Esophagus squamous epithelium (tissue), 4 donors: Measurements from ENCODE around the gene EXOC3L4.

Experiments
- CTCF ChIP-seq, 6 experiments: fragments of 450-650 bp in 4 of 6; fragments of 200-600 bp in 2 of 6; sonication (generic) in 2 of 6; IDR thresholded peaks; one replicate each; pipeline ENCODE4 v1.5.1; 2016 to 2019; ENCODE audit warnings: antibody characterized with exemption in 6 of 6, mild to moderate bottlenecking in 4 of 6, moderate library complexity in 4 of 6
- POLR2A ChIP-seq, 4 donors: fragments of 450-650 bp; IDR thresholded peaks; one replicate each; pipeline ENCODE4 v1.6.1; 2017; ENCODE audit warnings: antibody characterized with exemption in 4 of 4, mild to moderate bottlenecking in 4 of 4, moderate library complexity in 3 of 4

DNA sequence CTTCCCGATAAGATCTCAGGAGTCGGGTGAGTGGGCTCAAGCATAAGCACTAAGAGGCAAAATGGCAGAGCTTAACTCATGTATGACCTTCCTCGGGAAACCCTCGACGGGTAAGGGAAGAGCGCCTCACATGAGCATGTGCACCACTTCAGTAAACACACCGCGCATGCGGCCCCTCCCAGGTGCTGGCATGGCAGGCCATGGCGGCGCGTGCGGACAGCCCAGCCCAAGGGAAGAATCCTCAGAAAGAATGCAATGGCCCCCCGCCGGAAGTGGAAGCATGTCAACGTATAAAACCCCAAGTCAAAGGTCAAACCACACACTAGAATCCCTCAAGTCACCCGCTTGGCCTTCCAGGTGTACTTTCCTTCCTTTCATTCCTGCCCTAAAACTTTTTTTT lies 22.1 kb downstream of the EXOC3L4 start:
- TF ChIP-seq CTCF (IDR thresholded peaks at IDR 0.05) (no peak), POLR2A (IDR thresholded peaks at IDR 0.05) (no peak)
